GM18870 (cell line): ENCODE data around the gene FAM43B.
"Not testable (repeated sequence)": the region's sequence is repeated elsewhere in the genome, so short reads cannot be mapped to it uniquely, and the experiment has no call there.

ENCODE experiments used
- ATAC-seq: cut with Tn5 transposase; IDR thresholded peaks from one replicate; pipeline ENCODE4 v1.9.1; 2021; ENCODE audit warnings: moderate library complexity; ENCODE audit not compliant: unreplicated experiment

Gene FAM43B

GRCh38 chr1:20551945-20552727 is at the start of gene FAM43B:
FAM43B (plus strand) TSS chr1:20552573; CDS start chr1:20552974, 401 bp downstream.
- no peak for ATAC-seq

- ATAC-seq, result no peak
These were observed 46.9 kb upstream of the FAM43B start for GRCh38 chr1:20505488-20505887.

- ATAC-seq, result peak; percentile 16
These were observed 45.2 kb upstream of the FAM43B start for GRCh38 chr1:20507248-20507563.

GRCh38 chr1:20507564-20508410 is 44.6 kb upstream of the FAM43B start, which contains the start of gene MUL1:
MUL1 (minus strand) TSS chr1:20508151; CDS start chr1:20508024, 127 bp downstream.
- ATAC-seq, result peak; percentile 77

GRCh38 chr1:20508411-20508771 is 44.0 kb upstream of the FAM43B start:
- no peak for ATAC-seq

GRCh38 chr1:20511518-20512428 is 40.6 kb upstream of the FAM43B start:
- no peak for ATAC-seq

- ATAC-seq, result not testable (repeated sequence)
These were observed 32.6 kb upstream of the FAM43B start for GRCh38 chr1:20519609-20520262.

GRCh38 chr1:20521960-20522861 is 30.2 kb upstream of the FAM43B start:
- no peak for ATAC-seq

- no peak for ATAC-seq
These were observed 26.1 kb upstream of the FAM43B start for GRCh38 chr1:20526267-20526666.

GRCh38 chr1:20528221-20528620 is 24.2 kb upstream of the FAM43B start:
- no peak for ATAC-seq

- ATAC-seq, result no peak
These were observed 22.1 kb upstream of the FAM43B start for GRCh38 chr1:20530306-20530705.

- ATAC-seq, result no peak
These were observed 21.5 kb upstream of the FAM43B start for GRCh38 chr1:20530901-20531300.

GRCh38 chr1:20533635-20534034 is 18.7 kb upstream of the FAM43B start:
- no peak for ATAC-seq

- ATAC-seq, result no peak
These were observed 17.5 kb upstream of the FAM43B start for GRCh38 chr1:20534659-20535417.

GRCh38 chr1:20538227-20538626 is 14.1 kb upstream of the FAM43B start:
- ATAC-seq, result no peak

GRCh38 chr1:20538760-20539551 is 13.4 kb upstream of the FAM43B start:
- ATAC-seq, result no peak

- ATAC-seq, result no peak
These were observed 12.1 kb upstream of the FAM43B start for GRCh38 chr1:20540281-20540680.

GRCh38 chr1:20546637-20547036 is 5.7 kb upstream of the FAM43B start:
- no peak for ATAC-seq
